ENCODE results near the gene GPR4. TPM values are rescaled to one million over a fixed set of nuclear protein-coding genes. Genes with fewer than 3 reads are reported as not detected.
A peak's percentile ranks its signal among the peaks of the same experiment; 100 is the strongest.

Gene GPR4
- total RNA-seq, 1 experiment from 2014 or later, result not detected

DNA sequence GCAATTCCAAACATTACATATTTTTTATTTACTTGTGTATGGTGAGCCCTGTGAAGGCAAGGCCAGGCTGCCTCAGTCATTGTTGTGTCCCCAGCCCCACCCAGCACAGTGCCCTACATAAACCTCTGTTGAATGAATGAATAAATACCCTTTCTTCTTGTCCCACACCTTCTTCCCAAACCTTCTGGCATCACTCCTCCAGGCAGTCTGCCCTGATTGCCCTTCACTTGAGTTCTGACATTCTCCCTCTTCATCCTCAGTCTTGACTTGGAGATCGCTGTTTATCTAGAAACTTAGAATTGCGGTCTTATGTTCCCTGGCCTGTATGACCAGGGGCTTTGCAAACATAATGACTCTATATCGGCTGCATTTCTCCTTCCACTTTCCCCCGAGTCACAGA, 12.2 kb downstream of the GPR4 start:
- BruUV-seq (replicated peaks), result no TSS peak
- Mint-ChIP-seq H3K27me3 (ENCODE audit: insufficient read depth, unreplicated experiment) (no peaks in the 10 kb centered on the region), H3K36me3 (ENCODE audit: insufficient read depth, unreplicated experiment) (no peaks in the 10 kb centered on the region), H3K27ac (ENCODE audit: low read depth, unreplicated experiment) (no peak overlapping the region), H3K9me3 (ENCODE audit: unreplicated experiment) (no peaks in the 10 kb centered on the region), H3K4me1 (ENCODE audit: insufficient read depth, unreplicated experiment) (peaks cover 9% of the 10 kb centered on the region), H3K4me3 (ENCODE audit: unreplicated experiment) (no peak overlapping the region)
- ChIA-PET CTCF (interaction anchor here (0.6 to 2.7 kb wide), 6 partner anchors 8 to 163 kb away, joined by 3 to 24 read pairs (median 4); no protein-coding TSS in a partner anchor), POLR2A (interaction anchor here (0.7 to 1.6 kb wide), 2 partner anchors 13 to 57 kb away, joined by 3 to 4 read pairs; no protein-coding TSS in a partner anchor)
- intact Hi-C loops (cut with micrococcal nuclease), result no loop called here
- DNase-seq (ENCODE audit: unreplicated experiment), result no peak
- TF ChIP-seq CTCF (IDR thresholded peaks at IDR 0.05; ENCODE audit: unreplicated experiment), result no peak

DNA sequence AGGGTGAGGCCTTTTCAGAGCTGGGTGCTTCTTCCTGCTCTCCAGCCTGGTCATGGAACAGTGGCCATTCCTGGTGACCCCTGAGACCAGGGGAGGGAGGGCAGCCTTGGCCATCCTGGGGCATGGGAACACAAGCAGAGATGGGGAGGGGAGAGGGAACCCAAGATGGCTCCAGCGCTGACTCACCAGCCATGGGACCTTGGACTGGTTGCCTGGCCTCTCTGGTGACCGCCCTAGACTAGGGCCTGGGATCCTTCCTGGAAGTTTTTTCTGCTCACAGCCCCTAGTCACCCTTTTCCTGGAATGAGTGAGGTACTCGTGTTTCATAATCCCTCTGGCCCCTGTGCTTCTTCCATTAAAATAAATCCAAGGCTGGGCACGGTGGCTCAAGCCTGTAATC, 14.1 kb downstream of the GPR4 start:
- ChIA-PET POLR2A (interaction anchor here (1.6 kb wide), 1 partner anchor 11 kb away, joined by 4 read pairs; no protein-coding TSS in a partner anchor), CTCF (interaction anchor here (0.5 to 2.7 kb wide), 2 partner anchors 54 to 247 kb away, joined by 5 to 14 read pairs; no protein-coding TSS in a partner anchor)
- H3K9me3 Mint-ChIP-seq (ENCODE audit: unreplicated experiment), result no peaks in the 10 kb centered on the region
- H3K27ac Mint-ChIP-seq (ENCODE audit: low read depth, unreplicated experiment), result no peak overlapping the region
- H3K4me3 Mint-ChIP-seq (ENCODE audit: unreplicated experiment), result no peak overlapping the region
- no peak for DNase-seq (ENCODE audit: unreplicated experiment)
- no TSS peak for BruUV-seq (replicated peaks)
- H3K4me1 Mint-ChIP-seq (ENCODE audit: insufficient read depth, unreplicated experiment), result peaks cover 15% of the 10 kb centered on the region
- H3K27me3 Mint-ChIP-seq (ENCODE audit: insufficient read depth, unreplicated experiment), result no peaks in the 10 kb centered on the region
- intact Hi-C loops (cut with micrococcal nuclease), result no loop called here
- peaks cover 8% of the 10 kb centered on the region for H3K36me3 Mint-ChIP-seq (ENCODE audit: insufficient read depth, unreplicated experiment)
- TF ChIP-seq CTCF (IDR thresholded peaks at IDR 0.05; ENCODE audit: unreplicated experiment), result no peak

GRCh38 chr19:45585158-45585577, 16.8 kb downstream of the GPR4 start:
- H3K4me1 Mint-ChIP-seq (ENCODE audit: insufficient read depth, unreplicated experiment), result peaks cover 11% of the 10 kb centered on the region
- H3K4me3 Mint-ChIP-seq (ENCODE audit: unreplicated experiment), result peak overlapping the region; percentile 97
- no peak for DNase-seq (ENCODE audit: unreplicated experiment)
- TF ChIP-seq CTCF (IDR thresholded peaks at IDR 0.05; ENCODE audit: unreplicated experiment), result no peak
- CTCF ChIA-PET, result interaction anchor here (1.4 to 2.4 kb wide), 3 partner anchors 27 to 57 kb away, joined by 4 to 8 read pairs (median 4); no protein-coding TSS in a partner anchor
- H3K27me3 Mint-ChIP-seq (ENCODE audit: insufficient read depth, unreplicated experiment), result no peaks in the 10 kb centered on the region
- H3K9me3 Mint-ChIP-seq (ENCODE audit: unreplicated experiment), result no peaks in the 10 kb centered on the region
- peak overlapping the region; percentile 98 for H3K27ac Mint-ChIP-seq (ENCODE audit: low read depth, unreplicated experiment)
- BruUV-seq (replicated peaks), result no TSS peak
- POLR2A ChIA-PET, result interaction anchor here (0.5 to 2.8 kb wide), 9 partner anchors 9 to 301 kb away, joined by 3 to 20 read pairs (median 8); partner anchors contain the start of genes EML2, IRF2BP1, QPCTL and SNRPD2
- peaks cover 15% of the 10 kb centered on the region for H3K36me3 Mint-ChIP-seq (ENCODE audit: insufficient read depth, unreplicated experiment)
- intact Hi-C loops (cut with micrococcal nuclease), result no loop called here

DNA sequence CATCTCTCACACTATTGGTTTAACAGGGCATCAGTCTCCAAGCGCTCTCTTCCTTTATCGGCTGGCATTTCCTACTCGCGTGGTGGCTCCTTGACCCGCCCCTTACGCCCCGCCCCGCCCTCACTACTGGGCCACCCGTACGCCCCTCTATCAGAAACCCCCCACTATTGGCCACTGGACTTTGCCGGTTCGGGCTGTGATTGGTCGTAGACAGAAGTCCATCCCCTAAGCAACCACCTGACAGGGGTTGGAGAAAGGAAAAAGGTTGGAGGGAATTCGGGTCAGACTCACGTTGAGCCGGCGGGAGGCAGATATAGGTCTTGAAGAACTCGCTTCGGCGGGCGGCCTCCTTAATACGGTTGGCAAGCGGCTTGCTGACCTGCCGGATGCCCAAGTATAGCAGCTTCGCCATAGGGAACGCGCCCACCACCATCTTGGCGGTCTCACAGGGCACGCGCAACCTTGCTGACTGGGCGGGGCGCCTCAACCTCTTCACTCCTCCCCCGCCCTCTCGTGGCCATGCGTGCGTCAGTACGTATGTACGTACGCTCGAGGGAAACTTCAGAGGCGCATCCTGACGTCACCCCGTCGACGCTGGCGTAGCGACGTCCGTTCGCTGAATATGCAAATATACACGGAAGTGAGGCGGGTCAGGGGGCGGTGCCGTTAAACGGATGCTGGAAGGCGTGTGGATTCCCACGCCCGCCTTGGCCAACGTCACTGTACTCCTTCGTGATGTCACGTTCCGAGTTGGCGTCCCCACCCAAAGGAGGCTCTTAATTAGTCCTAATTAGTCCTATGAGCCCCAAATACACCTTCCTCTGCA, 17.5 kb downstream of the GPR4 start, which contains the start of gene OPA3:
TSS of gene OPA3 (minus strand) at position 471 of the 826 bp plus-strand sequence. CDS start at position 433, 38 bp downstream.
- H3K27me3 Mint-ChIP-seq (ENCODE audit: insufficient read depth, unreplicated experiment), result no peaks in the 10 kb centered on the region
- BruUV-seq (replicated peaks), result TSS peak; percentile 85
- DNase-seq (ENCODE audit: unreplicated experiment), result peak; percentile 100
- H3K4me1 Mint-ChIP-seq (ENCODE audit: insufficient read depth, unreplicated experiment), result peaks cover 11% of the 10 kb centered on the region
- no peaks in the 10 kb centered on the region for H3K9me3 Mint-ChIP-seq (ENCODE audit: unreplicated experiment)
- intact Hi-C loops (cut with micrococcal nuclease), result no loop called here
- H3K27ac Mint-ChIP-seq (ENCODE audit: low read depth, unreplicated experiment), result peak within 1 kb of the TSS; percentile 98
- ChIA-PET CTCF (interaction anchor here (0.6 to 2.4 kb wide), 5 partner anchors 26 to 59 kb away, joined by 3 to 8 read pairs (median 4); no protein-coding TSS in a partner anchor), POLR2A (interaction anchor here (0.5 to 2.8 kb wide), 29 partner anchors 9 to 302 kb away, joined by 3 to 20 read pairs (median 4); partner anchors contain the start of genes EML2, IRF2BP1, PPP1R13L and QPCTL)
- H3K4me3 Mint-ChIP-seq (ENCODE audit: unreplicated experiment), result peak within 1 kb of the TSS; percentile 97
- no peak for TF ChIP-seq CTCF (IDR thresholded peaks at IDR 0.05; ENCODE audit: unreplicated experiment)
- H3K36me3 Mint-ChIP-seq (ENCODE audit: insufficient read depth, unreplicated experiment), result peaks cover 15% of the 10 kb centered on the region

Data from MCF 10A (cell line).